Neural progenitor cell (in vitro differentiated cells): ENCODE results near the gene RPF1. TPM values are rescaled to one million over a fixed set of nuclear protein-coding genes. Genes with fewer than 3 reads are reported as not detected.

Experiments used
- DNase-seq: peaks from one replicate; pipeline ENCODE4 v3.0.0-alpha.2; 2016; ENCODE audit warnings: low spot score
- H2AFZ ChIP-seq: fragments of 200-600 bp; sonication (generic); replicated peaks from 2 replicates; pipeline ENCODE4 v1.6.1; 2016; ENCODE audit warnings: antibody characterized with exemption
- H3F3A ChIP-seq: fragments of 200-600 bp; sonication (generic); 2 replicates; pipeline ENCODE4 v1.6.1; 2016; ENCODE audit warnings: antibody characterized with exemption, low read depth
- H3K27ac ChIP-seq: fragments of 200-600 bp; sonication (generic); 2 replicates; pipeline ENCODE4 v1.5.1; 2016; ENCODE audit warnings: mild to moderate bottlenecking
- H3K27me3 ChIP-seq: fragments of 200-600 bp; sonication (generic); 2 replicates; pipeline ENCODE4 v1.6.1; 2016; ENCODE audit warnings: mild to moderate bottlenecking, moderate library complexity
- H3K36me3 ChIP-seq: fragments of 200-600 bp; sonication (generic); 2 replicates; pipeline ENCODE4 v1.5.1; 2016
- H3K4me1 ChIP-seq: fragments of 200-600 bp; sonication (generic); 2 replicates; pipeline ENCODE4 v1.6.1; 2016; ENCODE audit warnings: mixed run types
- H3K4me2 ChIP-seq: fragments of 200-600 bp; sonication (generic); 2 replicates; pipeline ENCODE4 v1.6.1; 2016
- H3K4me3 ChIP-seq: fragments of 200-600 bp; sonication (generic); 2 replicates; pipeline ENCODE4 v1.5.1; 2016
- H3K79me2 ChIP-seq: fragments of 200-600 bp; sonication (generic); 2 replicates; pipeline ENCODE4 v1.6.1; 2016; ENCODE audit warnings: low read depth
- H3K9ac ChIP-seq: fragments of 200-600 bp; sonication (generic); 2 replicates; pipeline ENCODE4 v1.6.1; 2016
- H3K9me3 ChIP-seq: fragments of 200-600 bp; sonication (generic); 2 replicates; pipeline ENCODE4 v1.5.1; 2016; ENCODE audit warnings: low read depth
- H4K20me1 ChIP-seq: fragments of 200-600 bp; sonication (generic); 2 replicates; pipeline ENCODE4 v1.6.1; 2016; ENCODE audit warnings: low read depth
- H3K27ac Mint-ChIP-seq: 3 replicates; pipeline ENCODE4 v1.8.0; 2021; ENCODE audit warnings: mixed read lengths
- H3K27me3 Mint-ChIP-seq: 2 replicates; pipeline ENCODE4 v1.8.0; 2022; ENCODE audit warnings: low read depth, mild to moderate bottlenecking, inconsistent platforms, moderate library complexity, mixed read lengths; ENCODE audit not compliant: insufficient read depth
- H3K36me3 Mint-ChIP-seq: 3 replicates; pipeline ENCODE4 v1.8.0; 2021; ENCODE audit warnings: mixed read lengths
- H3K4me1 Mint-ChIP-seq: 3 replicates; pipeline ENCODE4 v1.8.0; 2021; ENCODE audit warnings: mixed read lengths
- H3K4me3 Mint-ChIP-seq: 3 replicates; pipeline ENCODE4 v1.8.0; 2021; ENCODE audit warnings: mild to moderate bottlenecking, moderate library complexity, mixed read lengths
- H3K9me3 Mint-ChIP-seq: 3 replicates; pipeline ENCODE4 v1.8.0; 2020; ENCODE audit warnings: mixed read lengths
- EZH2 ChIP-seq: fragments of 200-600 bp; sonication (generic); IDR thresholded peaks from 2 replicates; pipeline ENCODE4 v1.6.1; 2017; ENCODE audit warnings: antibody characterized with exemption, mild to moderate bottlenecking, moderate library complexity
- EZH2phosphoT487 ChIP-seq: fragments of 200-600 bp; sonication (generic); IDR thresholded peaks from 2 replicates; pipeline ENCODE4 v1.6.1; 2017; ENCODE audit warnings: antibody characterized with exemption
- total RNA-seq: library from RNA; depleted of rRNA; stranded (reverse); fragments of >200 nt; gene quantifications from 2 replicates; pipeline ENCODE4 v1.2.3, GENCODE V29; 2015; ENCODE audit warnings: low replicate concordance
- TF ChIP-seq, protein P1 (sequence below): fragments of 200-600 bp; sonication (generic); IDR thresholded peaks from 2 replicates; pipeline ENCODE4 v1.5.1; 2017; ENCODE audit warnings: antibody characterized with exemption, mild to moderate bottlenecking

The RPF1 gene
- total RNA-seq, 1 donor from 2014 or later: 81.6 TPM

- Mint-ChIP-seq H3K36me3 (no peaks in the 10 kb centered on the region), H3K27ac (no peak overlapping the region), H3K9me3 (no peaks in the 10 kb centered on the region), H3K4me1 (no peaks in the 10 kb centered on the region), H3K27me3 (no peaks in the 10 kb centered on the region), H3K4me3 (no peak overlapping the region)
- Histone ChIP-seq H2AFZ (no peak overlapping the region), H3K36me3 (no peaks in the 10 kb centered on the region), H4K20me1 (no peaks in the 10 kb centered on the region), H3F3A (no peaks in the 10 kb centered on the region), H3K4me2 (no peak overlapping the region), H3K79me2 (no peaks in the 10 kb centered on the region), H3K9ac (no peak overlapping the region), H3K4me3 (no peak overlapping the region), H3K9me3 (no peaks in the 10 kb centered on the region), H3K4me1 (no peaks in the 10 kb centered on the region), H3K27ac (no peak overlapping the region), H3K27me3 (no peaks in the 10 kb centered on the region)
- DNase-seq: no peak
- TF ChIP-seq EZH2phosphoT487 (no peak), EZH2 (no peak)
- TF ChIP-seq, protein P1, sequence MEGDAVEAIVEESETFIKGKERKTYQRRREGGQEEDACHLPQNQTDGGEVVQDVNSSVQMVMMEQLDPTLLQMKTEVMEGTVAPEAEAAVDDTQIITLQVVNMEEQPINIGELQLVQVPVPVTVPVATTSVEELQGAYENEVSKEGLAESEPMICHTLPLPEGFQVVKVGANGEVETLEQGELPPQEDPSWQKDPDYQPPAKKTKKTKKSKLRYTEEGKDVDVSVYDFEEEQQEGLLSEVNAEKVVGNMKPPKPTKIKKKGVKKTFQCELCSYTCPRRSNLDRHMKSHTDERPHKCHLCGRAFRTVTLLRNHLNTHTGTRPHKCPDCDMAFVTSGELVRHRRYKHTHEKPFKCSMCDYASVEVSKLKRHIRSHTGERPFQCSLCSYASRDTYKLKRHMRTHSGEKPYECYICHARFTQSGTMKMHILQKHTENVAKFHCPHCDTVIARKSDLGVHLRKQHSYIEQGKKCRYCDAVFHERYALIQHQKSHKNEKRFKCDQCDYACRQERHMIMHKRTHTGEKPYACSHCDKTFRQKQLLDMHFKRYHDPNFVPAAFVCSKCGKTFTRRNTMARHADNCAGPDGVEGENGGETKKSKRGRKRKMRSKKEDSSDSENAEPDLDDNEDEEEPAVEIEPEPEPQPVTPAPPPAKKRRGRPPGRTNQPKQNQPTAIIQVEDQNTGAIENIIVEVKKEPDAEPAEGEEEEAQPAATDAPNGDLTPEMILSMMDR: no peak
Measured at GRCh38 chr1:84540759-84541158, 61.7 kb downstream of the RPF1 start.

DNA sequence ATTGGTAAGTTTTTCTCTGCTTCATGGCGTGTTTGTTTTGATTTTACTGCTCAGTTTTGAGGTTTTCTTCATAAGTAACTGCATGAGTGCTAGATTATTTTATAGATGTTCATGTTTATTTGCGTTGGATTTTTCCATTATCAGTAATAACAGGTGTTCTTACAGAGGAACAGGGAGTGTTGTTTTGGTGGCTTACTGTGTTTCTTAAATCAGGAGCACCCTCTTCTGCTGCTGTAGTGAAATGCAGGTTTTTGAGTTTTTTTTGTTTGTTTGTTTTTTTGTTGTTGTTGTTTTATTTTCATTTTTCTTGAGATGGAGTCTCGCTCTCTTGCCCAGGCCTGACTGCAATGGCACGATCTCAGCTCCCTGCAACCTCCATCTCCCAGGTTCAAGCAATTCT lies 62.6 kb downstream of the RPF1 start:
- Histone ChIP-seq H3K9ac (no peak overlapping the region), H3K4me3 (no peak overlapping the region), H3K27me3 (no peaks in the 10 kb centered on the region), H3K27ac (no peak overlapping the region), H2AFZ (no peak overlapping the region), H3K4me2 (no peak overlapping the region), H3F3A (no peaks in the 10 kb centered on the region), H3K4me1 (no peaks in the 10 kb centered on the region), H3K9me3 (no peaks in the 10 kb centered on the region), H3K79me2 (no peaks in the 10 kb centered on the region), H3K36me3 (no peaks in the 10 kb centered on the region), H4K20me1 (no peaks in the 10 kb centered on the region)
- no peak overlapping the region for H3K27ac Mint-ChIP-seq
- H3K27me3 Mint-ChIP-seq: no peaks in the 10 kb centered on the region
- no peaks in the 10 kb centered on the region for H3K36me3 Mint-ChIP-seq
- H3K4me1 Mint-ChIP-seq: no peaks in the 10 kb centered on the region
- no peak for TF ChIP-seq EZH2
- TF ChIP-seq, protein P1: peak; percentile 44
- TF ChIP-seq EZH2phosphoT487: no peak
- no peak overlapping the region for H3K4me3 Mint-ChIP-seq
- no peaks in the 10 kb centered on the region for H3K9me3 Mint-ChIP-seq
- DNase-seq: peak; percentile 9

Other genes with a start within 250 kb of the RPF1 start
- gene SAMD13, start 177.6 kb upstream of the RPF1 start, total RNA-seq: 4.6 and 5.6 TPM in 2 replicates
- gene DNASE2B, start 80.8 kb upstream of the RPF1 start, total RNA-seq: not detected in 2 replicates
- 2.5 and 3.3 TPM in 2 replicates for gene SPATA1, start 27.1 kb downstream of the RPF1 start, total RNA-seq
- 95.0 and 108 TPM in 2 replicates for gene GNG5, start 27.3 kb downstream of the RPF1 start, total RNA-seq
- gene CTBS, start 95.2 kb downstream of the RPF1 start, total RNA-seq: 7.2 and 11.5 TPM in 2 replicates
- gene SSX2IP, start 211.2 kb downstream of the RPF1 start, total RNA-seq: 28.2 and 54.1 TPM in 2 replicates